Nephron progenitor cell (in vitro differentiated cells): Measurements from ENCODE around the gene LRP1B.

Experiments used
- DNase-seq: peaks from one replicate; pipeline ENCODE4 v3.0.0; 2021
- H3K27ac Mint-ChIP-seq: 2 replicates; pipeline ENCODE4 v1.8.0; 2021; ENCODE audit warnings: mild to moderate bottlenecking, moderate library complexity, mixed read lengths
- H3K27me3 Mint-ChIP-seq: 2 replicates; pipeline ENCODE4 v1.8.0; 2021; ENCODE audit warnings: mild to moderate bottlenecking, low read depth, mixed read lengths; ENCODE audit not compliant: poor library complexity
- H3K36me3 Mint-ChIP-seq: 2 replicates; pipeline ENCODE4 v1.8.0; 2021; ENCODE audit warnings: low read depth, mixed read lengths
- H3K4me1 Mint-ChIP-seq: 2 replicates; pipeline ENCODE4 v1.8.0; 2021; ENCODE audit warnings: mixed read lengths
- H3K4me3 Mint-ChIP-seq: 2 replicates; pipeline ENCODE4 v1.8.0; 2021; ENCODE audit warnings: mild to moderate bottlenecking, moderate library complexity, mixed read lengths
- H3K9me3 Mint-ChIP-seq: 2 replicates; pipeline ENCODE4 v1.8.0; 2021; ENCODE audit warnings: mild to moderate bottlenecking, moderate library complexity, mixed read lengths
- CTCF ChIP-seq: fragments of 200-600 bp; sonication (generic); IDR thresholded peaks from 2 replicates; pipeline ENCODE4 v1.5.0; 2021; ENCODE audit warnings: antibody characterized with exemption

Gene LRP1B

GRCh38 chr2:141590620-141591019 lies 540.2 kb downstream of the LRP1B start:
- H3K4me3 Mint-ChIP-seq: no peak overlapping the region
- H3K4me1 Mint-ChIP-seq: peaks cover 5% of the 10 kb centered on the region
- peaks cover 15% of the 10 kb centered on the region for H3K9me3 Mint-ChIP-seq
- H3K36me3 Mint-ChIP-seq: no peaks in the 10 kb centered on the region
- peaks cover 3% of the 10 kb centered on the region for H3K27me3 Mint-ChIP-seq
- DNase-seq: no peak
- H3K27ac Mint-ChIP-seq: peak overlapping the region; percentile 46
- TF ChIP-seq CTCF: no peak

- H3K9me3 Mint-ChIP-seq: peaks cover 14% of the 10 kb centered on the region
- no peak overlapping the region for H3K4me3 Mint-ChIP-seq
Measured at GRCh38 chr2:141589314-141589713, 541.5 kb downstream of the LRP1B start.

GRCh38 chr2:141586985-141587384 lies 543.8 kb downstream of the LRP1B start:
- no peaks in the 10 kb centered on the region for H3K9me3 Mint-ChIP-seq
- H3K27ac Mint-ChIP-seq: no peak overlapping the region
- no peak for DNase-seq
- TF ChIP-seq CTCF: no peak
- no peaks in the 10 kb centered on the region for H3K36me3 Mint-ChIP-seq
- H3K4me3 Mint-ChIP-seq: no peak overlapping the region
- H3K27me3 Mint-ChIP-seq: no peaks in the 10 kb centered on the region
- peaks cover 5% of the 10 kb centered on the region for H3K4me1 Mint-ChIP-seq

More at GRCh38 chr2:141589314-141589713, 541.5 kb downstream of the LRP1B start:
- peak overlapping the region; percentile 36 for H3K27ac Mint-ChIP-seq
- DNase-seq: no peak
- H3K36me3 Mint-ChIP-seq: no peaks in the 10 kb centered on the region
- H3K4me1 Mint-ChIP-seq: peaks cover 5% of the 10 kb centered on the region
- TF ChIP-seq CTCF: no peak
- H3K27me3 Mint-ChIP-seq: peaks cover 3% of the 10 kb centered on the region

- TF ChIP-seq CTCF: no peak
- H3K36me3 Mint-ChIP-seq: no peaks in the 10 kb centered on the region
- no peaks in the 10 kb centered on the region for H3K9me3 Mint-ChIP-seq
- H3K4me3 Mint-ChIP-seq: no peak overlapping the region
- no peaks in the 10 kb centered on the region for H3K4me1 Mint-ChIP-seq
- no peaks in the 10 kb centered on the region for H3K27me3 Mint-ChIP-seq
- no peak overlapping the region for H3K27ac Mint-ChIP-seq
- no peak for DNase-seq
Measured at GRCh38 chr2:141582213-141582612, 548.6 kb downstream of the LRP1B start.

GRCh38 chr2:141579071-141579470 lies 551.7 kb downstream of the LRP1B start:
- peaks cover 9% of the 10 kb centered on the region for H3K9me3 Mint-ChIP-seq
- no peak overlapping the region for H3K4me3 Mint-ChIP-seq
- no peak for TF ChIP-seq CTCF
- no peaks in the 10 kb centered on the region for H3K36me3 Mint-ChIP-seq
- DNase-seq: no peak
- H3K27me3 Mint-ChIP-seq: peaks cover 3% of the 10 kb centered on the region
- no peak overlapping the region for H3K27ac Mint-ChIP-seq
- H3K4me1 Mint-ChIP-seq: no peaks in the 10 kb centered on the region

GRCh38 chr2:141570474-141571131 lies 560.2 kb downstream of the LRP1B start:
- H3K27me3 Mint-ChIP-seq: peaks cover 3% of the 10 kb centered on the region
- H3K27ac Mint-ChIP-seq: no peak overlapping the region
- peak; percentile 16 for DNase-seq
- no peak overlapping the region for H3K4me3 Mint-ChIP-seq
- peaks cover 5% of the 10 kb centered on the region for H3K4me1 Mint-ChIP-seq
- no peak for TF ChIP-seq CTCF
- H3K9me3 Mint-ChIP-seq: peaks cover 31% of the 10 kb centered on the region
- H3K36me3 Mint-ChIP-seq: no peaks in the 10 kb centered on the region
